SK-N-MC (cell line): ENCODE results near the gene CAMTA1.

Source experiments
- DNase-seq: peaks from one replicate; pipeline ENCODE4 v3.0.0-alpha.2; 2011; ENCODE audit warnings: low read depth, low spot score
- H3K27ac ChIP-seq: fragments of 200-600 bp; sonication (generic); 2 replicates; pipeline ENCODE4 v1.5.1; 2016; ENCODE audit warnings: mixed run types
- H3K36me3 ChIP-seq: fragments of 200-600 bp; sonication (generic); 2 replicates; pipeline ENCODE4 v1.6.1; 2017; ENCODE audit warnings: antibody characterized with exemption, low read length, mixed read lengths; ENCODE audit not compliant: insufficient read depth
- H3K4me3 ChIP-seq: fragments of 200-600 bp; sonication (generic); 2 replicates; pipeline ENCODE4 v1.5.1; 2016
- H3K9ac ChIP-seq: fragments of 200-600 bp; sonication (generic); 2 replicates; pipeline ENCODE4 v1.8.0; 2017; ENCODE audit warnings: mixed run types, mixed read lengths; ENCODE audit not compliant: insufficient read length
- H3K9me3 ChIP-seq: fragments of 200-600 bp; sonication (generic); 2 replicates; pipeline ENCODE4 v1.6.1; 2017; ENCODE audit warnings: low read depth, mild to moderate bottlenecking, antibody characterized with exemption, low read length, moderate library complexity, mixed read lengths
- EZH2 ChIP-seq: fragments of 200-600 bp; sonication (generic); IDR thresholded peaks from one replicate; pipeline ENCODE4 v1.6.1; 2017; ENCODE audit warnings: antibody characterized with exemption
- FOXP2 ChIP-seq: optimal IDR thresholded peaks from 2 replicates; pipeline ENCODE3; 2011; ENCODE audit warnings: mild to moderate bottlenecking, moderate library complexity; ENCODE audit not compliant: insufficient read depth; ENCODE audit errors: extremely low read length, control extremely low read depth
- POLR2AphosphoS5 ChIP-seq: IDR thresholded peaks from 2 replicates; pipeline ENCODE4 v1.6.1; 2012; ENCODE audit warnings: mild to moderate bottlenecking, low read depth, low read length, borderline replicate concordance

The CAMTA1 gene

DNA sequence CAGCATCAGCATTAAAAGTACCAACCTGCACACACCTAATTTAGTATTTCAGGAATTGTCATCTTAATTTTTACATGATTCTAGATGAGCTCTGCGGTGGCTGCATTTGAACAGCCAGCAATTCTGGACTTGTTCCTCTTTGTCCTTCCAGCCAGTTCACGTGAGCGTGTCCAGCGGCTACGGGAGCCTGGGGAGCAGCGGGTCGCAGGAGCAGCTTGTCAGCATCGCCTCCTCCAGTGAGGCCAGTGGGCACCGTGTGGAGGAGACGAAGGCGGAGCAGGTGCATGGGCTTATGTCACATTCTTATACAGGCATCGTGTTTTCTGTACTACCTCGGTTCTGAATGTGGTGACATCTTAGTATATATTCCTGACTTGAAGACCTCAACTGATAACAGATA lies 1024.5 kb downstream of the CAMTA1 start:
- Histone ChIP-seq H3K4me3 (no peak overlapping the region), H3K9me3 (peaks cover 6% of the 10 kb centered on the region; the same call in 1 of the 2 replicates), H3K9ac (no peak overlapping the region), H3K27ac (no peak overlapping the region), H3K36me3 (no peaks in the 10 kb centered on the region; the same call in 1 of the 2 replicates)
- no peak for DNase-seq
- no peak for TF ChIP-seq FOXP2
- no peak for TF ChIP-seq EZH2

DNA sequence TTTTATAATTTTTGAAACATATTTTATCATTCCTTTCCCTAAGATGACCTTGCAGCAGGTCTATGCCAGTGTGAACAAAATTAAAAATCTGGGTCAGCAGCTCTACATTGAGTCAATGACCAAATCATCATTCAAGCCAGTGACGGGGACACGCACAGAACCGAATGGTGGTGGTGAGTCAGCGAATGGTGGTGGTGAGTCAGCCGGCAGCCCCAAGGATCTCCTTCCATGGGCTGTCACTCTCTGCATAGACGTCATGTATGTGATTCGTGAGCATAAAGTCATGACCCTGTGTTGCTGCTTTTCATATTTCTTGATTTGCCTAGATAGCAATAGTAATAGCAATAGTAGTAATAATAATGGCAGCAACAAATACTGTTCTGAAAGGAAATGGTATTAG lies 1025.1 kb downstream of the CAMTA1 start:
- no peak for TF ChIP-seq FOXP2
- TF ChIP-seq POLR2AphosphoS5 = no peak
- no peak for TF ChIP-seq EZH2
- no peak for DNase-seq
- no peak overlapping the region for H3K27ac ChIP-seq

DNA sequence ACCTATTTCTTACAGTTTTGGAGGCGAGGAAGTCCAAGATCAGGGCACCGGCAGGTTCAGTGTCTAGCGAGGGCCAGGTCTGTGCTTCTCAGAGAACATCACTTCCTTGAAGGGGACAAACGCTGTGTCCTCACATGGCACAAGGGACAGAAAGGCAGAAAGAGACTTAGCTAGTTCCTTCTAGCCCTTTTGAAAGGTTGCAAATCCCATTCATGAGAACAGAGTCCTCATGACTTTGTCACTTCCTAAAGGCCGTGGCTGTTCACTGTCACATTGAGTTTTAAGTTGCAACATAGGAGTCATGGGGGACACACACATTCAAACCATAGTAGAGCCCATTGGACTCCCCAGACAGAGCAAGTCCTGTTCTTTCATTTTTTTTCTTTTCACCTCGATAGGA lies 1026.2 kb downstream of the CAMTA1 start:
- no peak for DNase-seq
- Histone ChIP-seq H3K4me3 (no peak overlapping the region), H3K9ac (no peak overlapping the region), H3K27ac (no peak overlapping the region), H3K36me3 (no peaks in the 10 kb centered on the region; the same call in 1 of the 2 replicates), H3K9me3 (peaks cover 6% of the 10 kb centered on the region; the same call in 1 of the 2 replicates)
- TF ChIP-seq FOXP2 (no peak), POLR2AphosphoS5 (no peak), EZH2 (no peak)

More for the DNA sequence above, 1025.1 kb downstream of the CAMTA1 start:
- Histone ChIP-seq H3K36me3 (no peaks in the 10 kb centered on the region; the same call in 1 of the 2 replicates), H3K9ac (no peak overlapping the region), H3K9me3 (peaks cover 6% of the 10 kb centered on the region; the same call in 1 of the 2 replicates), H3K4me3 (no peak overlapping the region)

- TF ChIP-seq EZH2 (no peak), FOXP2 (no peak), POLR2AphosphoS5 (no peak)
- no peak for DNase-seq
- Histone ChIP-seq H3K4me3 (no peak overlapping the region), H3K36me3 (no peaks in the 10 kb centered on the region; the same call in 1 of the 2 replicates), H3K9ac (no peak overlapping the region), H3K9me3 (peaks cover 4% of the 10 kb centered on the region; the same call in 1 of the 2 replicates), H3K27ac (no peak overlapping the region)
Observed at GRCh38 chr1:7813677-7814373, 1028.6 kb downstream of the CAMTA1 start.
